Subcutaneous adipose tissue (tissue), 4 donors: Measurements from ENCODE around the gene ATP1B4. TPM values are rescaled to one million over a fixed set of nuclear protein-coding genes. Genes with fewer than 3 reads are reported as not detected.

Experiments
- total RNA-seq, 4 donors: library from RNA; depleted of rRNA; stranded (reverse); fragments of >200 nt; gene quantifications; one replicate each; pipeline ENCODE4 v1.1.0, GENCODE V29; 2016
- TF ChIP-seq, protein P1 (sequence below): fragments of 450-650 bp; IDR thresholded peaks from one replicate; pipeline ENCODE4 v1.5.1; 2016; ENCODE audit warnings: low read depth, mild to moderate bottlenecking, control low read depth, antibody characterized with exemption, moderate library complexity

The ATP1B4 gene
- total RNA-seq, 4 donors from 2014 or later = not detected

GRCh38 chrX:120358737-120359456, 3.0 kb upstream of the ATP1B4 start:
- TF ChIP-seq, protein P1, sequence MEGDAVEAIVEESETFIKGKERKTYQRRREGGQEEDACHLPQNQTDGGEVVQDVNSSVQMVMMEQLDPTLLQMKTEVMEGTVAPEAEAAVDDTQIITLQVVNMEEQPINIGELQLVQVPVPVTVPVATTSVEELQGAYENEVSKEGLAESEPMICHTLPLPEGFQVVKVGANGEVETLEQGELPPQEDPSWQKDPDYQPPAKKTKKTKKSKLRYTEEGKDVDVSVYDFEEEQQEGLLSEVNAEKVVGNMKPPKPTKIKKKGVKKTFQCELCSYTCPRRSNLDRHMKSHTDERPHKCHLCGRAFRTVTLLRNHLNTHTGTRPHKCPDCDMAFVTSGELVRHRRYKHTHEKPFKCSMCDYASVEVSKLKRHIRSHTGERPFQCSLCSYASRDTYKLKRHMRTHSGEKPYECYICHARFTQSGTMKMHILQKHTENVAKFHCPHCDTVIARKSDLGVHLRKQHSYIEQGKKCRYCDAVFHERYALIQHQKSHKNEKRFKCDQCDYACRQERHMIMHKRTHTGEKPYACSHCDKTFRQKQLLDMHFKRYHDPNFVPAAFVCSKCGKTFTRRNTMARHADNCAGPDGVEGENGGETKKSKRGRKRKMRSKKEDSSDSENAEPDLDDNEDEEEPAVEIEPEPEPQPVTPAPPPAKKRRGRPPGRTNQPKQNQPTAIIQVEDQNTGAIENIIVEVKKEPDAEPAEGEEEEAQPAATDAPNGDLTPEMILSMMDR = no peak

DNA sequence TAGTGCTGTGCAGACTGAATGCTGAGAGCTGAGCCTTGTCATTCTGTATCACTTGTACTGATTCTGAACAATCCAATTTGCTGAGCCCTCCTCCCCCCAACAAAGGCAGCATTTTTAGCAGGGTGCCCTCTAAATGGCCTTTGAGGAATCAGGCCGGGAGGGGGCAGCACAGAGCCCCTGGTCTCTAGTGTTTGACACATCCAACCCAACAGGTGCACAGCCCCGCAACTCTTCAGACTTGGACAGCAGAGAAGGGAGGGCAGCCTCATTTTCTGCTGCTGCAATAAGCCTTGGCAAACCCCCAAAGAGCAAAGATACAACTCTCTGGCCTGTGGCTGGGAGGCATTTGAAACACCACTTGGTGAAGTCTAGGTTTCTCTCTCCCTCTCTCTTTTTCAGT, 3.4 kb downstream of the ATP1B4 start:
- TF ChIP-seq, protein P1 = no peak

- TF ChIP-seq, protein P1 = no peak
These were observed 4.1 kb downstream of the ATP1B4 start for GRCh38 chrX:120365968-120366367.

DNA sequence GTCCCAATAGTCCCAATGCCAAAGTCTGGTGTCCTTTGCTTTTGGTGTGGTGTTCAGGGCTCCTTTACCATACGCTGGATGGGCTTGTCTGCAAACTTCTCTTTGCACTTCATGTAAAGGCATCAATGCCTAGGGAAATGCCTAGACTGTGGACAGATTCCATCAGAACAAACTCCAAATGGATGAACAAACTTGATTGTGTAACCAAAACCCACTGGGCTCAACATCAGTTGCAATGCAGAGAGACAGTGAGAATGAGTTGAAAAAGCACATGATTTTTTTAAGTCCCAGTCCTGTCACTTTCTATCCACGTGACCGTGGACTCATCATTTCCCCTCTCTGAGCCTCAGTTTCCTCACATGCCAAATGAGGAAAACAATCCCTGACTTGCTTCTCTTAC, 4.9 kb downstream of the ATP1B4 start:
- TF ChIP-seq, protein P1 = no peak

- TF ChIP-seq, protein P1 = no peak
These were observed 5.7 kb downstream of the ATP1B4 start for GRCh38 chrX:120367402-120368109.

DNA sequence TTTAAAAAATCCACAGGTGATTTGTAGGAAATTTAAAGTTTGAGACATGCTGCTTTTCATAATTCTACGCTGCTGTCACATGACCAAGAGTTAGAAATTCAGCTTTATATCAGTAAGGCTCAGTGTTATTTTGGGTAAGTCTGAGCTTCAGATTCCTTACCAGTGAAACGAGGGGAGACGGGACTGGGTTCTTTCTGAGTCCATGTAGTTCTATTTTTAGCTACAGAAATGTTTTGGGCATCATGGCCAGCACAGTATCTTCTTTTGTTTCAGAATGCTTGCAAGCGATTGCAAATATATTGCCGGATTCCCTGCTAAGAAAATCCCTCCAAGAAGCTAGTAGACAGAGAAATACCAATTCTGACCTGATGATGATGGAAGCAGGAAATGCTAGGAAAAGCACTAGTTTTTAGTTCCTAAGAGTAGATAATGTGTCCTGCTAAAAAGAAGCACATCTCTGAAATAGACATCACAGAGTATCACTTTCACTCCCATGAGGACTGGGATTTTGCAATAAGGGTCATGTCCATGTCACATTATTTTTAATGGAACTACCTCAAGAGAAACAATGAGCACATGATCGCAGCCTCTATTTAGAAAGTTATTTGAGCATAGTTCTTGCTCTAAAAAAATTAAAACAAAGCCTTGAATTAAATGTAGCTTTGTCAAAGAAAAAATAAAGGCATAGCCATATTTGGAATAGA, 10.9 kb downstream of the ATP1B4 start:
- TF ChIP-seq, protein P1 = no peak

GRCh38 chrX:120377179-120377578, 15.3 kb downstream of the ATP1B4 start:
- TF ChIP-seq, protein P1 = no peak
